ENCODE data around the gene RNF150.
"Not testable (repeated sequence)": the region's sequence is repeated elsewhere in the genome, so short reads cannot be mapped to it uniquely, and the experiment has no call there.

The RNF150 gene

GRCh38 chr4:140856621-140857062, 276.6 kb downstream of the RNF150 start:
- no peak for DNase-seq

GRCh38 chr4:140854168-140854567, 279.1 kb downstream of the RNF150 start:
- DNase-seq = no peak

GRCh38 chr4:140851804-140852203, 281.5 kb downstream of the RNF150 start:
- DNase-seq = no peak

GRCh38 chr4:140851032-140851636, 282.1 kb downstream of the RNF150 start:
- no peak for DNase-seq

GRCh38 chr4:140849526-140849925, 283.7 kb downstream of the RNF150 start:
- DNase-seq = no peak

- no peak for DNase-seq
Measured at GRCh38 chr4:140846736-140847135, 286.5 kb downstream of the RNF150 start.

- DNase-seq = no peak
Measured at GRCh38 chr4:140844061-140844460, 289.2 kb downstream of the RNF150 start.

- DNase-seq = no peak
Measured at GRCh38 chr4:140841186-140841585, 292.1 kb downstream of the RNF150 start.

- no peak for DNase-seq
Measured at GRCh38 chr4:140839888-140840790, 293.1 kb downstream of the RNF150 start.

- no peak for DNase-seq
Measured at GRCh38 chr4:140839406-140839805, 293.9 kb downstream of the RNF150 start.

GRCh38 chr4:140837736-140838135, 295.5 kb downstream of the RNF150 start:
- no peak for DNase-seq

GRCh38 chr4:140834839-140835495, 298.3 kb downstream of the RNF150 start:
- no peak for DNase-seq

- DNase-seq = no peak
Measured at GRCh38 chr4:140833280-140833679, 300.0 kb downstream of the RNF150 start.

- DNase-seq = no peak
Measured at GRCh38 chr4:140829825-140830224, 303.4 kb downstream of the RNF150 start.

- DNase-seq = no peak
Measured at GRCh38 chr4:140826701-140827027, 306.6 kb downstream of the RNF150 start.

- DNase-seq = not testable (repeated sequence)
Measured at GRCh38 chr4:140820520-140820919, 312.7 kb downstream of the RNF150 start.

- no peak for DNase-seq
Measured at GRCh38 chr4:140819610-140820009, 313.7 kb downstream of the RNF150 start.

- no peak for DNase-seq
Measured at GRCh38 chr4:140818433-140818832, 314.8 kb downstream of the RNF150 start.

GRCh38 chr4:140816806-140817510, 316.3 kb downstream of the RNF150 start:
- DNase-seq = no peak

- no peak for DNase-seq
Measured at GRCh38 chr4:140813804-140814203, 319.5 kb downstream of the RNF150 start.

- no peak for DNase-seq
Measured at GRCh38 chr4:140812916-140813315, 320.4 kb downstream of the RNF150 start.

GRCh38 chr4:140811429-140811828, 321.8 kb downstream of the RNF150 start:
- DNase-seq = no peak

GRCh38 chr4:140810591-140811169, 322.6 kb downstream of the RNF150 start:
- not testable (repeated sequence) for DNase-seq

Measured in activated CD4-positive, CD25-positive, alpha-beta regulatory T cell (primary cell).